Measurements from ENCODE around the gene HYLS1. TPM values are rescaled to one million over a fixed set of nuclear protein-coding genes. Genes with fewer than 3 reads are reported as not detected.

The HYLS1 gene
- total RNA-seq, 1 donor from 2014 or later, result 6.5 TPM

- Mint-ChIP-seq H3K27ac (no peak overlapping the region), H3K27me3 (ENCODE audit: insufficient read depth) (peaks cover 22% of the 10 kb centered on the region), H3K9me3 (no peaks in the 10 kb centered on the region), H3K4me1 (ENCODE audit: low read depth) (no peaks in the 10 kb centered on the region), H3K36me3 (ENCODE audit: low read depth) (no peaks in the 10 kb centered on the region), H3K4me3 (no peak overlapping the region)
- intact Hi-C loops (cut with micrococcal nuclease), result no loop called here
- DNase-seq (ENCODE audit: low spot score), result no peak
Measured at GRCh38 chr11:125930076-125930450, 42.6 kb downstream of the HYLS1 start.

- H3K27ac Mint-ChIP-seq, result no peak overlapping the region
- intact Hi-C loops (cut with micrococcal nuclease), result no loop called here
Measured at GRCh38 chr11:125931116-125931515, 43.6 kb downstream of the HYLS1 start.

DNA sequence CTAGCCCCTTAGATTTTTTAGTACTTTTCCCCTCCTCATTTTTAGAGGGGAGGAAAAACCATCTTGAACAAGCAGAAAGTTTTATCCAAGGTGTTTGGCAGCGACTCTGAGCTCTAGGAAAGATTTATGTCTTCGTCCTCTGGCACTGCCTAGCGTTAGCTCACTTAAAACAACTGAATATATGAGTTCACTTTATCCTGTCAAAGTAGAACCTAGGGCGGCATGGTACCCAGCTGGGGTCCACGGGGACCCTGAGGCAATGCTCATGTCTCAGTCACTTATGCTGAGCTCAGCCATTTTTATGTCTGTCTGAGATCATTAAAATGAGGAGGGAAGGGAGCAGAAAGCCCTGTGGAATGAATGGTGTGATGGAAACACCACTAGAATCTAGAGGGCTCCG is 44.2 kb downstream of the HYLS1 start:
- Mint-ChIP-seq H3K36me3 (ENCODE audit: low read depth) (no peaks in the 10 kb centered on the region), H3K27ac (no peak overlapping the region)
- DNase-seq (ENCODE audit: low spot score), result no peak

More at GRCh38 chr11:125931116-125931515, 43.6 kb downstream of the HYLS1 start:
- Mint-ChIP-seq H3K4me1 (ENCODE audit: low read depth) (no peaks in the 10 kb centered on the region), H3K36me3 (ENCODE audit: low read depth) (no peaks in the 10 kb centered on the region), H3K27me3 (ENCODE audit: insufficient read depth) (peaks cover 22% of the 10 kb centered on the region), H3K9me3 (no peaks in the 10 kb centered on the region), H3K4me3 (no peak overlapping the region)
- DNase-seq (ENCODE audit: low spot score), result no peak

GRCh38 chr11:125932301-125932700 is 44.8 kb downstream of the HYLS1 start:
- Mint-ChIP-seq H3K27me3 (ENCODE audit: insufficient read depth) (peaks cover 28% of the 10 kb centered on the region), H3K4me3 (no peak overlapping the region), H3K36me3 (ENCODE audit: low read depth) (no peaks in the 10 kb centered on the region), H3K4me1 (ENCODE audit: low read depth) (no peaks in the 10 kb centered on the region), H3K27ac (no peak overlapping the region), H3K9me3 (no peaks in the 10 kb centered on the region)
- DNase-seq (ENCODE audit: low spot score), result no peak
- intact Hi-C loops (cut with micrococcal nuclease), result no loop called here

More for the DNA sequence above, 44.2 kb downstream of the HYLS1 start:
- H3K4me1 Mint-ChIP-seq (ENCODE audit: low read depth), result no peaks in the 10 kb centered on the region
- no peak overlapping the region for H3K4me3 Mint-ChIP-seq
- H3K27me3 Mint-ChIP-seq (ENCODE audit: insufficient read depth), result peaks cover 24% of the 10 kb centered on the region
- no peaks in the 10 kb centered on the region for H3K9me3 Mint-ChIP-seq
- intact Hi-C loops (cut with micrococcal nuclease), result no loop called here

GRCh38 chr11:125933030-125933813 is 45.8 kb downstream of the HYLS1 start:
- peaks cover 23% of the 10 kb centered on the region for H3K27me3 Mint-ChIP-seq (ENCODE audit: insufficient read depth)
- no peak overlapping the region for H3K4me3 Mint-ChIP-seq
- H3K27ac Mint-ChIP-seq, result no peak overlapping the region
- intact Hi-C loops (cut with micrococcal nuclease), result no loop called here
- no peaks in the 10 kb centered on the region for H3K36me3 Mint-ChIP-seq (ENCODE audit: low read depth)
- DNase-seq (ENCODE audit: low spot score), result no peak
- no peaks in the 10 kb centered on the region for H3K9me3 Mint-ChIP-seq
- no peaks in the 10 kb centered on the region for H3K4me1 Mint-ChIP-seq (ENCODE audit: low read depth)

DNA sequence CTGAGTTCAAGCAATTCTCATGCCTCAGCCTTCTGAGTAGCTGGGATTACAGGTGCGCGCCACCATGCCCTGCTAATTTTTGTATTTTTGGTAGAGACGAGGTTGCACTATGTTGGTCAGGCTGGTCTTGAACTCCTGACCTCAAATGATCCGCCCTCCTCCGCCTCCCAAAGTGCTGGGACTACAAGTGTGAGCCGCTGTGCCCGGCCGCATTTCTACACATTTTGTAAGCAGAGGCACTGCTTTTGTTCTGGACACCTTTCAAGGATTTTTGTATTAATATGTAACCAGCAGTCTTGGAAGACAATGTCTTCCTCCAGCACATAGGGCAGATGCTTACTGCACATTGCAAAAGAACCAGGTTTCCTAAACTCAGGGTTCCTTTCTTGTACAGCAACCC is 47.0 kb downstream of the HYLS1 start:
- no peaks in the 10 kb centered on the region for H3K4me1 Mint-ChIP-seq (ENCODE audit: low read depth)
- H3K36me3 Mint-ChIP-seq (ENCODE audit: low read depth), result no peaks in the 10 kb centered on the region
- DNase-seq (ENCODE audit: low spot score), result no peak
- H3K4me3 Mint-ChIP-seq, result no peak overlapping the region
- intact Hi-C loops (cut with micrococcal nuclease), result no loop called here
- H3K9me3 Mint-ChIP-seq, result no peaks in the 10 kb centered on the region
- H3K27me3 Mint-ChIP-seq (ENCODE audit: insufficient read depth), result peaks cover 18% of the 10 kb centered on the region
- H3K27ac Mint-ChIP-seq, result no peak overlapping the region

GRCh38 chr11:125935056-125935455 is 47.6 kb downstream of the HYLS1 start:
- no peak overlapping the region for H3K4me3 Mint-ChIP-seq
- no peaks in the 10 kb centered on the region for H3K36me3 Mint-ChIP-seq (ENCODE audit: low read depth)
- H3K4me1 Mint-ChIP-seq (ENCODE audit: low read depth), result no peaks in the 10 kb centered on the region
- intact Hi-C loops (cut with micrococcal nuclease), result no loop called here
- no peak overlapping the region for H3K27ac Mint-ChIP-seq
- peaks cover 18% of the 10 kb centered on the region for H3K27me3 Mint-ChIP-seq (ENCODE audit: insufficient read depth)
- H3K9me3 Mint-ChIP-seq, result no peaks in the 10 kb centered on the region
- DNase-seq (ENCODE audit: low spot score), result no peak

DNA sequence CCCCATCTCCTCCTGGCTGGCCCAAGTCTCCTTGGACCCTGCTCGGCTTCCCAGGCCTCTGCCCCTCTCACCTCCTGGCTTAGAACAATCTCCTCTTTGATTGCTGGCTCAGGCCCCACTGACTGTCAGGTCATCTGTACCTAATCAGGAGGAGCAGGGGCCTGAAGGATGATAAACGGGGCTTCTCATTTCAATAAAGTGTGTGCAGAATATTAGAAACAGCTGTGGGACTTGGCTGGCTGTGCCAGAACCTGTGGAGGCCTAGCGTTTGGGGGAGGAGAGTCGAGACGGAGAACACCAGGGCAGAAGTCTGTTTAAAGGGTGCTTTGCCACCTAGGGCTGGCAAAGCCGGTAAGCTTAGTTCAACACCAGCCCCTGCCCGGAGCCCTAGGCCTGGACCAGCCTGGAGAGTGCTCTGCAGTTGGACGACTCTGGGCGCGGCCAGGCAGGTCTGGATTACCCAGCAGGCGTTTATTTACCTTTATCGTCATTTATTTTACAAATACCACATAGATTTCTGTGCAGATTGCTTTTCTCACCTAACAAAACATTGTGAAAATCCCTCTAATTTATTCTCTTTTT is 48.2 kb downstream of the HYLS1 start:
- intact Hi-C loops (cut with micrococcal nuclease), result no loop called here
- no peak for DNase-seq (ENCODE audit: low spot score)
- no peaks in the 10 kb centered on the region for H3K4me1 Mint-ChIP-seq (ENCODE audit: low read depth)
- H3K27ac Mint-ChIP-seq, result no peak overlapping the region
- H3K36me3 Mint-ChIP-seq (ENCODE audit: low read depth), result no peaks in the 10 kb centered on the region
- no peaks in the 10 kb centered on the region for H3K9me3 Mint-ChIP-seq
- no peak overlapping the region for H3K4me3 Mint-ChIP-seq
- H3K27me3 Mint-ChIP-seq (ENCODE audit: insufficient read depth), result peaks cover 18% of the 10 kb centered on the region

DNA sequence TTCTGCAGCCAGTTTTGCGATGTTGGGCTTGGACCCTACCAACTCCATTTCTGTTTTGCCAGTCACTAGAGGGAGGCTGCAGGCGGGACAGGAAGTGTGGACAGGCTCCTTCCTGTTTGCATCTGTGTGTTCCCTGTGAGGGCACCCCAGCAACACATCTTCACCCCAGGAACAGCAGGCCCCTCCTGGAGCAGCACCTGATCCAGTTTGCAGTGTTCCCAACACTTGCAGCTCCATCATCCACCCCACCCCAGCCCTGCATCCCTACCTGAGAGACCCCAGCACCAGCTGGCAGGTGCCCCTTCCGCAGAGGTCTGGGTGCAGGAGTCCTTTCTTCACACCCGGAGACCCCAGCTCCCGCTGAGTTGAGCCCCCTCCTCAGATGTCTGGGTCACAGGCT is 51.0 kb downstream of the HYLS1 start:
- DNase-seq (ENCODE audit: low spot score), result no peak
- intact Hi-C loops (cut with micrococcal nuclease), result no loop called here
- Mint-ChIP-seq H3K4me1 (ENCODE audit: low read depth) (no peaks in the 10 kb centered on the region), H3K9me3 (no peaks in the 10 kb centered on the region), H3K36me3 (ENCODE audit: low read depth) (no peaks in the 10 kb centered on the region), H3K27ac (no peak overlapping the region), H3K4me3 (no peak overlapping the region), H3K27me3 (ENCODE audit: insufficient read depth) (peaks cover 11% of the 10 kb centered on the region)

DNA sequence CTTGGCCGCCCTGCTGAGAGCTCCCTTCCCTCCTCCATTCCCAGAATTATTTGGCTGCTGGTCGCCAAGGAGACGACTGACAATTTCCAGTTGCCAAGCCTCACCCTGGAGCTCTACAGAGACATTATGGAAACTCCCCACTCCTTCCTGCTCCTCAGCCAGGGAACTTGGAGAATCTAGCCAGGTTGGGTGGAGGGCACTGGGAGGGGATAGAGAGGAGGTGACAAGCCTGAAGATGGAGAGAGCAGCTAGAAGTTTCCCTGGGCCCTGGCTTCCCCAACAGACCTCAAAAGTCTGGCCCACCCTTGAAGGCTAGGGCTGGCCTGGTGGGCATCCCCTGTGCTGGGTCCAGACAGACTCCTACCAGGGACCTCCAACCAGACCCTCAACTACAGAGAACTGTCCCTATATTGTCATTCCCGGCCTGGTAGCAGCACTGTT is 51.6 kb downstream of the HYLS1 start:
- Mint-ChIP-seq H3K27me3 (ENCODE audit: insufficient read depth) (peaks cover 11% of the 10 kb centered on the region), H3K9me3 (no peaks in the 10 kb centered on the region), H3K4me1 (ENCODE audit: low read depth) (no peaks in the 10 kb centered on the region), H3K36me3 (ENCODE audit: low read depth) (no peaks in the 10 kb centered on the region), H3K4me3 (no peak overlapping the region), H3K27ac (no peak overlapping the region)
- intact Hi-C loops (cut with micrococcal nuclease), result no loop called here
- no peak for DNase-seq (ENCODE audit: low spot score)

- no peak overlapping the region for H3K27ac Mint-ChIP-seq
- no peaks in the 10 kb centered on the region for H3K36me3 Mint-ChIP-seq (ENCODE audit: low read depth)
- H3K9me3 Mint-ChIP-seq, result no peaks in the 10 kb centered on the region
- DNase-seq (ENCODE audit: low spot score), result no peak
- no peak overlapping the region for H3K4me3 Mint-ChIP-seq
- peaks cover 7% of the 10 kb centered on the region for H3K27me3 Mint-ChIP-seq (ENCODE audit: insufficient read depth)
- intact Hi-C loops (cut with micrococcal nuclease), result loop anchor here (5.0 kb wide), 1 partner anchor 122 kb away; the partner anchor contains the start of gene CDON
- H3K4me1 Mint-ChIP-seq (ENCODE audit: low read depth), result no peaks in the 10 kb centered on the region
Measured at GRCh38 chr11:125940145-125940544, 52.7 kb downstream of the HYLS1 start.

DNA sequence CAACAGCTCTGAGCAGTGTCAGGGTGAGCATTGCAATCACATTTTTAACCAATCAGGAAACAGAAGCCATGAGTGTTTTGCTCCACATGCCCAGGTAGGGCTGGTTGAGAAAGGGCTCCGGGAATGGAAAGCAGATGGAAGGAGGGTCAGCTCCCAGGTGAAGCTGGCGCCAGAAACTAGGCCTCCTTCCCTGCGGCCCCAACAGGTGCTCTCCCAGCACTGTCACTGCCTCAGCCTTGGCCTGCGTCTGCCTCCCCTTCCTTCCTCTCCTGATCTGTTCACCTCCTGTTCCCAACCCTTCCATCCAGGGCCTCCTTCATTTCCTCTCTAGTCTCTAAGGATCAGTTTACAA is 53.8 kb downstream of the HYLS1 start:
- Mint-ChIP-seq H3K9me3 (no peaks in the 10 kb centered on the region), H3K4me1 (ENCODE audit: low read depth) (no peaks in the 10 kb centered on the region), H3K27me3 (ENCODE audit: insufficient read depth) (peaks cover 5% of the 10 kb centered on the region), H3K4me3 (no peak overlapping the region), H3K27ac (peak overlapping the region; percentile 11), H3K36me3 (ENCODE audit: low read depth) (no peaks in the 10 kb centered on the region)
- DNase-seq (ENCODE audit: low spot score), result no peak
- intact Hi-C loops (cut with micrococcal nuclease), result loop anchor here (5.0 kb wide), 1 partner anchor 121 kb away; the partner anchor contains the start of gene CDON

Data from activated T-helper 1 cell treated with anti-CD3 and anti-CD28 coated beads, Interleukin-12 subunit alpha, Interleukin-12 subunit beta, Interleukin-2, Interleukin-4 antibody, amounts not matched to agents 30 ng/mL and 10 ng/mL and 1 ng/mL, durations not matched to agents 14 hours and 24 hours and 36 hours (primary cell).